ENCODE data around the gene CNKSR3.

- TF ChIP-seq CTCF (IDR thresholded peaks at IDR 0.05): no peak
- no peak for TF ChIP-seq TAF1 (IDR thresholded peaks at IDR 0.05; ENCODE audit: borderline replicate concordance, low read depth, low read length)
- no peak for TF ChIP-seq JUND (IDR thresholded peaks at IDR 0.05)
- TF ChIP-seq MEF2A (IDR thresholded peaks at IDR 0.05; ENCODE audit: borderline replicate concordance, low read depth): no peak
- TF ChIP-seq EZH2phosphoT487 (IDR thresholded peaks at IDR 0.05; ENCODE audit: borderline replicate concordance, low read depth): no peak
- no peak for TF ChIP-seq RAD21 (IDR thresholded peaks at IDR 0.05; ENCODE audit: low read length)
- TF ChIP-seq NFIC (IDR thresholded peaks at IDR 0.05; ENCODE audit: borderline replicate concordance): no peak
- TF ChIP-seq ZBTB33 (IDR thresholded peaks at IDR 0.05; ENCODE audit: borderline replicate concordance, low read depth): no peak
- no peak for TF ChIP-seq CHD2 (IDR thresholded peaks at IDR 0.05; ENCODE audit: low read length, partially characterized antibody)
- TF ChIP-seq RCOR1 (IDR thresholded peaks at IDR 0.05; ENCODE audit: low read length): no peak; the same call in 1 of the 2 replicates
- TF ChIP-seq POLR2AphosphoS5 (IDR thresholded peaks at IDR 0.05; ENCODE audit: low read depth, low read length): no peak
- TF ChIP-seq MXI1 (IDR thresholded peaks at IDR 0.05; ENCODE audit: low read depth, low read length): peak; percentile 59; the same call in 1 of the 2 replicates
- TF ChIP-seq FOXM1 (IDR thresholded peaks at IDR 0.05; ENCODE audit: low read depth): no peak
- no peak for TF ChIP-seq FOSL2 (IDR thresholded peaks at IDR 0.05; ENCODE audit: borderline replicate concordance, low read depth)
These were observed 46.7 kb downstream of the CNKSR3 start for GRCh38 chr6:154463573-154464419.
